Epithelial cell of proximal tubule (primary cell): Measurements from ENCODE around the gene MED12. TPM values are rescaled to one million over a fixed set of nuclear protein-coding genes. Genes with fewer than 3 reads are reported as not detected.

Experiments used
- DNase-seq: peaks from one replicate; pipeline ENCODE4 v3.0.0-alpha.2; 2011; ENCODE audit warnings: low read depth
- H3K4me3 ChIP-seq: 2 replicates; pipeline ENCODE4 v1.5.1; 2011; ENCODE audit warnings: low read depth, mild to moderate bottlenecking, low read length
- total RNA-seq: library from RNA; depleted of rRNA; stranded (reverse); fragments of >200 nt; gene quantifications from 2 replicates; pipeline ENCODE4 v1.2.3, GENCODE V29; 2015
- TF ChIP-seq, protein P1 (sequence below): conservative IDR thresholded peaks from 2 replicates; pipeline ENCODE4 v1.5.1; 2012; ENCODE audit warnings: low read depth, mild to moderate bottlenecking, low read length

MED12 gene
- total RNA-seq, 1 donor from 2014 or later, result 13.4 TPM

DNA sequence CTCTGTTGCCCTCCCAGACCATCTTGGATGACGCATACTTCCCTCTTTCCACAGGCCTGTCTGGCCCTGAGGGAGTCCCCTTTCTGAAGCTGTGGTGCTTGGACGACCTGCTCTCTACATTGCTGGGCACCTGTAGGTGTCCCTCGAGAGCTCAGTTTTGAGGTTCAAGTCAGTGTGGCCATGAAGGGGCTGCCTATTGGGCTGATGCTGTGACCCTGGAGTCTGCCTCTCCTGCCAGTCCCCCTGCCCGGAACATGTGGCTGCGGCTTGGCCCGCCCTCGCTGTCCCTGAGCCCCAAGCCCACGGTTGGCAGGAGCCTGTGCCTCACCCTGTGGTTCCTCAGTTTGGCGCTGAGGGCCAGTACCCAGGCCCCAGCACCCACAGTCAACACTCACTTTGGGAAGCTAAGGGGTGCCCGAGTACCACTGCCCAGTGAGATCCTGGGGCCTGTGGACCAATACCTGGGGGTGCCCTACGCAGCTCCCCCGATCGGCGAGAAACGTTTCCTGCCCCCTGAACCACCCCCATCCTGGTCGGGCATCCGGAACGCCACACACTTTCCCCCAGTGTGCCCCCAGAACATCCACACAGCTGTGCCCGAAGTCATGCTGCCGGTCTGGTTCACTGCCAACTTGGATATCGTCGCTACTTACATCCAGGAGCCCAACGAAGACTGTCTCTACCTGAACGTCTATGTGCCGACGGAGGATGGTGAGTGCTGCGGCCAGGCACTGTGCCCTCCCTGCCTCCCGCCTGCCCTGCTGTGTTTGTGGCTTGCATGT, 29.3 kb downstream of the MED12 start:
- DNase-seq, result no peak
- TF ChIP-seq, protein P1, sequence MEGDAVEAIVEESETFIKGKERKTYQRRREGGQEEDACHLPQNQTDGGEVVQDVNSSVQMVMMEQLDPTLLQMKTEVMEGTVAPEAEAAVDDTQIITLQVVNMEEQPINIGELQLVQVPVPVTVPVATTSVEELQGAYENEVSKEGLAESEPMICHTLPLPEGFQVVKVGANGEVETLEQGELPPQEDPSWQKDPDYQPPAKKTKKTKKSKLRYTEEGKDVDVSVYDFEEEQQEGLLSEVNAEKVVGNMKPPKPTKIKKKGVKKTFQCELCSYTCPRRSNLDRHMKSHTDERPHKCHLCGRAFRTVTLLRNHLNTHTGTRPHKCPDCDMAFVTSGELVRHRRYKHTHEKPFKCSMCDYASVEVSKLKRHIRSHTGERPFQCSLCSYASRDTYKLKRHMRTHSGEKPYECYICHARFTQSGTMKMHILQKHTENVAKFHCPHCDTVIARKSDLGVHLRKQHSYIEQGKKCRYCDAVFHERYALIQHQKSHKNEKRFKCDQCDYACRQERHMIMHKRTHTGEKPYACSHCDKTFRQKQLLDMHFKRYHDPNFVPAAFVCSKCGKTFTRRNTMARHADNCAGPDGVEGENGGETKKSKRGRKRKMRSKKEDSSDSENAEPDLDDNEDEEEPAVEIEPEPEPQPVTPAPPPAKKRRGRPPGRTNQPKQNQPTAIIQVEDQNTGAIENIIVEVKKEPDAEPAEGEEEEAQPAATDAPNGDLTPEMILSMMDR, result no peak

DNA sequence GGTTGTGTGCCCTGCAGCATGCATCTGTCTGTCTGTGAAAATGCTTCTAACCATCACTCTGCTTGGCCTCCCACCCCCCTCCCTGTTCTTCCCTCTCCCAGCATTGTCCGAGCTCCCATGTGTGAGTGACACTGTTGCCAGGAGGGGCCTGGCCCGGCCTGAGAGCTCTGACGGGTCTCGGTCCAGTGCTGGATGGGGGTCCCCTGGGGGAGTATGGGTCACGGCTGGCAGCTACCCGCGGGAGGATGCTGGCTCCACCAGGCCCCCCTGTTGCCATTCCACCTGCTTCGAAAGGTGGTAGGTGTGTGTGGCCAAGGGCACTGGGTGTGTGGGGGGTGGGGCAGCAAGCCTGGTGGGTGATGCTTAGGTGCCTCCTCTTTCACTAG, 29.9 kb downstream of the MED12 start:
- DNase-seq, result no peak
- H3K4me3 ChIP-seq, result no peak overlapping the region
- TF ChIP-seq, protein P1, result no peak

More for the DNA sequence above, 29.3 kb downstream of the MED12 start:
- no peak overlapping the region for H3K4me3 ChIP-seq

DNA sequence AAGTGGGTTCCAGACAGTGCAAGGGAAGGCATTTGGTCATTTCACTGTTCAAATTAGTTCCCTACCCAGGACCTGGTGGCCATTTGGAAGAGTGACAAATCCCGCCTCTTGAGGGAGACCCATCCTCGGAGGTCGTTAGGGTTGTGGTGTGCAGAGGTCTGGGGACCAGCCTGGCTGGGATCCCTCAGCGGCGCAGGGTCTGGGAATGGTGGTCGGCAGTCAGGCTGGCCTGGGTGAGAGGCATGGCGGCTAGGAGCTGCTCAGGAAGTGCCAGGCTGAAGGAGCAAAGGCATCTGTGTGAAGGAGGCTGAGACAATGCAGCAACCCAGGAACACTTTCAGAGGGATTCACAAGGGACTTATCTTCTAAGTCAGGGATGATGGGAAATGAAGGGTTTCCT, 33.0 kb downstream of the MED12 start:
- no peak overlapping the region for H3K4me3 ChIP-seq
- DNase-seq, result no peak
- TF ChIP-seq, protein P1, result no peak

DNA sequence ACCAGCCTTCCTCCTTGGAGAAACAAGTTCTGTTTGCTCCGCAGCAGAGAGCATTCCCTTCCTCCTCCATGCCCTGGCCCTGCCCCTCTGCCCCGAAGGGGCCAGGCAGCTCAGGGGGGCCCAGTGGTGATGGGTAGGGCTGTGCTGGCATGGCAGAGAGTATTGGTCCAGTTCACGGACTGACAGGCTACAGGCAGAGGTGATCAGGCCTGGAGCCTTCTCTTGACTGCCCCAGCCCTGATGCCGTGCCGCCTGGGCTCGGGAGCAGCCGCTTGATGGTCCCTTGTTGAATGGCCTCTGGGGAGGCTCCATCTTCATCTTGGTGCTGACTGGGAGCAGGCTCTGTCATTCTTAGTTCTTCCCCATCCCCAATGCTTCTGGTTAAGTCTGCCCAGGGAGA, 35.8 kb downstream of the MED12 start:
- H3K4me3 ChIP-seq, result no peak overlapping the region
- DNase-seq, result no peak
- TF ChIP-seq, protein P1, result no peak

DNA sequence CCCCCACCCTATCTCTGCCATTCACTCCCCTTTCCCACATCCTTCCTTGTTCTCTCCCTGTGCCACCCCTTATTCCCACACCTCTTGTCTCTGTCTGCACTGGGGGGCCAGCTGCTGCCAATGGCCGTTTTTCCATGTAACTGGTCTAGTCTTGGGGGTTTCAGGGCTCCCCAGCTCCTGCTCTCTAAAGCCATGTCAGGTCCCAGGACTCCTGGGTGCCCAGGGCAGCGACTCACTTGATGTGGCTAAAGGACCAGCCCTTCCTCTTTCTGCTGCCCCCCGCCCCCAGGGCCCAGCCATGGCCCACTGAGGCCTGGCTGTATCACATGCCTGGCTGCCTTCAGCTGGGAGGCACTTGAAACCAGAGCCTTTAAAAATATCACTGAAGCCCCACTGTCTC, 36.2 kb downstream of the MED12 start:
- H3K4me3 ChIP-seq, result no peak overlapping the region
- DNase-seq, result no peak
- TF ChIP-seq, protein P1, result no peak

DNA sequence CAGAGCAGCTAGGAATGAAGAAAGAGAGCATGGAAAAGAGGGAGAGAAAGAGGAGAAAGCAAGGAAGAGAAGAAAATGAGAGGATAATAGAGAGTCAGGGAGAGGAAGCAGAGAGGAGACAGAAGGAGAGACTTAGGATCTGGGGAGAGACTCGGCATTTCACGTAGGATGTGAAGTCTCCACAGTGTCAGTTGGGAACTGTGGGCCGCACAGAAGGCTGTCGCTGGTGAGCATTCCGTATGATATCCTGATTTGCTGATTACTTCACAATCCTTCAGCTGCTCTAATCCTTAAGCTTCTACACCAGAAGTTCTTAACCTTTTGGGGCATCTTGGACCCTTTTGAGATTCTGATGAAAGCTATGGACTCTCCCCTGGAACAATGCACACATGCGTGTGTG, 40.2 kb downstream of the MED12 start:
- DNase-seq, result no peak
- TF ChIP-seq, protein P1, result no peak
- H3K4me3 ChIP-seq, result no peak overlapping the region

DNA sequence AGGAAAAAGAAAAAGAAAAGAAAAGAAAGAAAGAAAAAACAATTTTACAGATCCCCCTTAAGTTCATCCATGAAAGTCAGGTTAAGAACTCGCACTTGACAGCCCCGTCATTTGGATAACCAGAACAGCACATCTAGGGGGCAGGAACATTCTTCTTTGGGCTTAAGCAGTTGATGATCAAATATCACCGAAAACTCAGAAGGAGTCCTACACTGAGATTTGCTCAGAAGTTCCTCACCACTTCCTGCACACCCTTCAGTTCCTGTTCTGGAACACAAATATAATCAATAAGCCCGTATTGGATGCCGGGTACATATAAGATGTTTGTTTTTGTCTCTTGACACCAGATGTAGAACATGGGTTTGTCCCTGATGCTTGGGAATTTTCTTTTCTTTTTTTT, 40.9 kb downstream of the MED12 start:
- TF ChIP-seq, protein P1, result no peak
- no peak overlapping the region for H3K4me3 ChIP-seq
- no peak for DNase-seq
